OCI-LY1 (cell line): ENCODE results near the gene HYAL2.

ENCODE experiments used
- EZH2 ChIP-seq: fragments of 200-600 bp; sonication (generic), shearing (Covaris generic); IDR thresholded peaks from 2 replicates; pipeline ENCODE4 v1.8.0; 2017; ENCODE audit warnings: borderline replicate concordance, mixed run types, mild to moderate bottlenecking, antibody characterized with exemption, low read length, moderate library complexity, mixed read lengths
- TF ChIP-seq, protein P1 (sequence below): fragments of 200-600 bp; sonication (generic), shearing (Covaris generic); IDR thresholded peaks from 2 replicates; pipeline ENCODE4 v1.5.1; 2017; ENCODE audit warnings: mild to moderate bottlenecking, antibody characterized with exemption, low read length, moderate library complexity, mixed read lengths

DNA sequence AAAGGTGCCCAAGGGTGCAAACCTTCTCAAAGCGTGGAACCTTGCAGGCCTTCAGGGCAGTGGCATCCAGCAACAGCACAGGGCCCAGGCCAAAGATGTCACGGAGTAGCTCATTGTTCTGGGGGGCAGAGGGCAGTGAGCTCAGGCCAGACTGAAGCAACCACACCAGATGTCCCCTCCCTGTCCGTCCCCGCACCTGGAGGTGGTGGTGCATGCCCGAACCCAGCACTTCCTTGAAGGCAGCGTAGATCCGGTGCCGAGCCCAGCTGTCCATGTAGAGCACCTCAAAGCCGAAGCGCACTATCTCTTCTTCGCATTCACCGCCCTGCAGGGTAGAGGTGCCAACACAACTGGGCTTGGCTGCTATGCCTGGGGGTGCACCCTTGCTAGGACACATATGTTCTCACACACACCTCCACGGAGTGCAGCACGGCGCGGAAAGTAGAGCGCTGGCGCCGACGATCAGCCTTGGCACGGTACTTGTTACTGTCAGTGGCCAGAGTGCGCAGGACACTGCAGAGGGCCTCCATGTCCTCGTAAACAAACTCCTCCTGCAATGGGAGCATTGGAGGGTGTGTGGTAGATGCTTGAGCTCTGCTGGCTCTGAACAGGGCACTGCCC lies 34.0 kb downstream of the HYAL2 start:
- TF ChIP-seq, protein P1, sequence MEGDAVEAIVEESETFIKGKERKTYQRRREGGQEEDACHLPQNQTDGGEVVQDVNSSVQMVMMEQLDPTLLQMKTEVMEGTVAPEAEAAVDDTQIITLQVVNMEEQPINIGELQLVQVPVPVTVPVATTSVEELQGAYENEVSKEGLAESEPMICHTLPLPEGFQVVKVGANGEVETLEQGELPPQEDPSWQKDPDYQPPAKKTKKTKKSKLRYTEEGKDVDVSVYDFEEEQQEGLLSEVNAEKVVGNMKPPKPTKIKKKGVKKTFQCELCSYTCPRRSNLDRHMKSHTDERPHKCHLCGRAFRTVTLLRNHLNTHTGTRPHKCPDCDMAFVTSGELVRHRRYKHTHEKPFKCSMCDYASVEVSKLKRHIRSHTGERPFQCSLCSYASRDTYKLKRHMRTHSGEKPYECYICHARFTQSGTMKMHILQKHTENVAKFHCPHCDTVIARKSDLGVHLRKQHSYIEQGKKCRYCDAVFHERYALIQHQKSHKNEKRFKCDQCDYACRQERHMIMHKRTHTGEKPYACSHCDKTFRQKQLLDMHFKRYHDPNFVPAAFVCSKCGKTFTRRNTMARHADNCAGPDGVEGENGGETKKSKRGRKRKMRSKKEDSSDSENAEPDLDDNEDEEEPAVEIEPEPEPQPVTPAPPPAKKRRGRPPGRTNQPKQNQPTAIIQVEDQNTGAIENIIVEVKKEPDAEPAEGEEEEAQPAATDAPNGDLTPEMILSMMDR = no peak
- TF ChIP-seq EZH2 = no peak
